GM12865 (cell line): Measurements from ENCODE around the gene TNC.

Source experiments
- DNase-seq: peaks from one replicate; pipeline ENCODE4 v3.0.0; 2010; ENCODE audit warnings: low read depth
- H3K4me3 ChIP-seq: 2 replicates; pipeline ENCODE4 v1.5.1; 2011; ENCODE audit warnings: mild to moderate bottlenecking, low read depth, low read length, control low read depth
- CTCF ChIP-seq: IDR thresholded peaks from 2 replicates; pipeline ENCODE4 v1.5.1; 2011; ENCODE audit warnings: low read length, control low read depth, low read depth, inconsistent platforms; ENCODE audit not compliant: insufficient read depth; ENCODE audit errors: missing control alignments

Gene TNC

GRCh38 chr9:115158661-115159481, 40.9 kb upstream of the TNC start:
- H3K4me3 ChIP-seq: no peak overlapping the region
- TF ChIP-seq CTCF: no peak
- no peak for DNase-seq

- H3K4me3 ChIP-seq: no peak overlapping the region
- TF ChIP-seq CTCF: no peak
- DNase-seq: no peak
Observed at GRCh38 chr9:115157245-115157674, 39.3 kb upstream of the TNC start.

GRCh38 chr9:115155037-115155436, 37.1 kb upstream of the TNC start:
- no peak overlapping the region for H3K4me3 ChIP-seq
- no peak for DNase-seq
- TF ChIP-seq CTCF: no peak

GRCh38 chr9:115154617-115155016, 36.7 kb upstream of the TNC start:
- no peak for TF ChIP-seq CTCF
- no peak for DNase-seq
- H3K4me3 ChIP-seq: no peak overlapping the region

- no peak for DNase-seq
- no peak overlapping the region for H3K4me3 ChIP-seq
- TF ChIP-seq CTCF: no peak
Observed at GRCh38 chr9:115152281-115152820, 34.4 kb upstream of the TNC start.

- H3K4me3 ChIP-seq: no peak overlapping the region
- TF ChIP-seq CTCF: no peak
- DNase-seq: no peak
Observed at GRCh38 chr9:115148721-115149120, 30.8 kb upstream of the TNC start.
